ENCODE data around the gene COL7A1.

COL7A1 gene

DNA sequence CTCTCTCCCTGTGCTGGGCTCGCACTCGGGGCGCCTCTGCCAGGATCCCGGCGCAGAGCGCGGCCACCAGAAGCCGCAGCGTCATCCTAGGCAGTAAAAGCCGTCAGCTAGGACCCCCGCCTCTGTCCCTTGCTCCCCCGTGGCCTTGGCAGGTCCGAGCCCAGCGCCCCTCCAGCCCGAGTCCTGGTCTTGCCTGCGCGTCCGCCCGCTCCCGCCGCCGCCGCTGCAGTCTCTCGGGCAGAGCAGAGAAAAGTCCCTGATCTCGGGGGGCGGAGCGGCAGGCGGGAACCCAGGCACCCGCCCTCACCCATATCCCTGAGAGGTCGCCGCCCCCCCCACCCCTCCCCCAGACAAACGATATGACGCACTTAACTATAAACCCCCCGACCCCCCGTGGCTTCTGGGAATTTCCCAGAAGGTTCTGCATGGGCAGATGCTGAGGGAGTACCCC, at the start of gene COL7A1:
Gene COL7A1 (minus strand): TSS at position 255 of the 451 bp plus-strand sequence. CDS start 170 bp downstream, at position 85.
- peak within 1 kb of the TSS; percentile 59 to 69 for H3K4me3 ChIP-seq (ENCODE audit: low read length in 2 of 2)
- H3K27ac ChIP-seq (ENCODE audit: low read length), result peak within 1 kb of the TSS; percentile 94
- H3K27me3 ChIP-seq (ENCODE audit: control insufficient read depth in 1 of 2, insufficient read depth in 2 of 2, low read length in 2 of 2), result peaks cover 0 to 2% of the 10 kb centered on the region in 2 donors
- no peaks in the 10 kb centered on the region for H3K9me3 ChIP-seq (ENCODE audit: control insufficient read depth in 2 of 2, low read length in 2 of 2)
- peak within 1 kb of the TSS; percentile 55 to 62 for H3K9ac ChIP-seq (ENCODE audit: low read length in 2 of 2)
- peaks cover 13 to 14% of the 10 kb centered on the region in 2 donors for H3K36me3 ChIP-seq (ENCODE audit: control insufficient read depth in 2 of 2, insufficient read depth in 2 of 2, low read length in 2 of 2)
- peaks cover 51% of the 10 kb centered on the region for H3K4me1 ChIP-seq (ENCODE audit: control insufficient read depth, insufficient read depth, low read length)

DNA sequence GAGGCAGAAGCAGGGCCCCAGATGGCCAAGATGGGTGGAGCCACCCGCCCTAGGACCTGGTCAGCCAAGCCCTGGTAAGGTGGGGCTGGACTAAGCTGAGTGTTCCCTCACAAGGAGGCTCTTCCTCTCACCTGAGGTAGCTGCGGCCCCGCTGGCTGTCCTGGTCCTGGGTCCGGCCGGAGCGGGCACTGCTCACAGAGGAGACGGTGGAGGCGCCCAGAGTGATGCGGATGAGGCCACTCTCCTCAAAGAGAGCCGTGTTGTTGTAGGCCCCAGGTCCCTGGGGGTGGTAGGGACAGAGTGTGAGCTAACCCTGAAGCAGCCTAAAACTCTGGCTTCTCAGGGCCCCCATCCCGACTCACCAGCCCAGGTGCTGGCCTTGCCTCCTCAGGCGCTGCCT, 47.5 kb upstream of the COL7A1 start:
- H3K27me3 ChIP-seq (ENCODE audit: control insufficient read depth in 1 of 2, insufficient read depth in 2 of 2, low read length in 2 of 2), result no peaks in the 10 kb centered on the region
- H3K36me3 ChIP-seq (ENCODE audit: control insufficient read depth in 2 of 2, insufficient read depth in 2 of 2, low read length in 2 of 2), result no peaks in the 10 kb centered on the region
- H3K4me3 ChIP-seq (ENCODE audit: low read length in 2 of 2), result no peak overlapping the region
- H3K9ac ChIP-seq (ENCODE audit: low read length in 2 of 2), result no peak overlapping the region
- H3K4me1 ChIP-seq (ENCODE audit: control insufficient read depth, insufficient read depth, low read length), result no peaks in the 10 kb centered on the region
- H3K9me3 ChIP-seq (ENCODE audit: control insufficient read depth in 2 of 2, low read length in 2 of 2), result no peaks in the 10 kb centered on the region
- H3K27ac ChIP-seq (ENCODE audit: low read length), result no peak overlapping the region

DNA sequence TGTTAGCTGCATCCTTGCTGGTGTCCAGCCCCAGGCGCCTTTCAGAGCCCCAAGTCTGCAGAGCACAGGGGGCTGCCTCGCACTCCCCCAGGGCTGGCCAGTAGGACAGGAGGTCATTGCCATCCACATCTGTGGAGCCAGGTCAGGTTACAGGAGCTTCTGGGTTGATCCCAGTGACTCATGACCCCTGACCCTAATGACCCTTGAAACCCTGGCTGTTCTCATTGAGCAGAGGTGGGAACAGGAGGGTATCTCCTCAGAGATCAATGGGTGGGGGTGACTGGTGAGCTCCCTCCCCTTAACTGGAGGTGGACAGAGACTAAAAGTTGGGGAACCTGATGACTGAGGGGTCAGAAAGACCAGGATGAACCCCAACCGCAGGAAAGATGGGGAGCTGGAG, 46.3 kb upstream of the COL7A1 start:
- Histone ChIP-seq H3K36me3 (ENCODE audit: control insufficient read depth in 2 of 2, insufficient read depth in 2 of 2, low read length in 2 of 2) (no peaks in the 10 kb centered on the region), H3K9ac (ENCODE audit: low read length in 2 of 2) (no peak overlapping the region), H3K4me1 (ENCODE audit: control insufficient read depth, insufficient read depth, low read length) (peaks cover under 1% of the 10 kb centered on the region), H3K4me3 (ENCODE audit: low read length in 2 of 2) (no peak overlapping the region), H3K27me3 (ENCODE audit: control insufficient read depth in 1 of 2, insufficient read depth in 2 of 2, low read length in 2 of 2) (no peaks in the 10 kb centered on the region), H3K9me3 (ENCODE audit: control insufficient read depth in 2 of 2, low read length in 2 of 2) (no peaks in the 10 kb centered on the region), H3K27ac (ENCODE audit: low read length) (no peak overlapping the region)

DNA sequence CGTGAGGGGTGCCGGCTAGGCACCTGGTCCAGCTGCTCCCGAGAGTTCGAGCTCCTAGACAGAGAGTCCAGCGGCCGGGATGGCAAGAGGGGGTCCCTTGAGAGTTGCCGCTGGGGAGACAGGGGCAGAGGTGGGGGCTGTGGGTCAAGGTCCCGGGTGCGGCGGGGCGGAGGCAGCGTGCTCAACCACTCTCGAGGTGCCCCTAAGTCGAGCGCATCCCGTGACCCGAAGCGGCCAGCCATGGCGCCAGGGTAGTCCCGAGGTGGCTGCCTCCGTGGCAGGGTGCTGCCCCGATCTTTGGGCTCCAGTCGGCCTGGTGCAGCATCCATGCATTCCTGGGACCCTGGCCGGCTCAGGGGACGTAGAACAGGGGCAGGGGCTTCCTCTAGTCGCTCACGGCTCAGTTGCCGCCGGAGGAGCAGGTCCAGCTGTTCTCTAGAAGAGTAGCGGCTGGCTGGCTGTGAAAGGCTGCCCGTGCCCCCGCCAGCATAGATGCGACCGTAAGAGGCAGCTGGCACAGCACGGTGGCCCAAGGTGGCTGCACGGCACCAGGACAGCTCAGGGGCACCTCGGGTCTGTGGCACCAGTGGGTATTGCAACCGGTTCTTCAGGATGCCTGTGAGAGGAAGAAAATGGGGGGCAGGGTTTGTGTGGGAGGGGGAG, 44.9 kb upstream of the COL7A1 start:
- Histone ChIP-seq H3K27ac (ENCODE audit: low read length) (no peak overlapping the region), H3K27me3 (ENCODE audit: control insufficient read depth in 1 of 2, insufficient read depth in 2 of 2, low read length in 2 of 2) (no peaks in the 10 kb centered on the region), H3K9me3 (ENCODE audit: control insufficient read depth in 2 of 2, low read length in 2 of 2) (no peaks in the 10 kb centered on the region), H3K36me3 (ENCODE audit: control insufficient read depth in 2 of 2, insufficient read depth in 2 of 2, low read length in 2 of 2) (no peaks in the 10 kb centered on the region), H3K4me3 (ENCODE audit: low read length in 2 of 2) (no peak overlapping the region), H3K9ac (ENCODE audit: low read length in 2 of 2) (no peak overlapping the region), H3K4me1 (ENCODE audit: control insufficient read depth, insufficient read depth, low read length) (peaks cover 12% of the 10 kb centered on the region)

DNA sequence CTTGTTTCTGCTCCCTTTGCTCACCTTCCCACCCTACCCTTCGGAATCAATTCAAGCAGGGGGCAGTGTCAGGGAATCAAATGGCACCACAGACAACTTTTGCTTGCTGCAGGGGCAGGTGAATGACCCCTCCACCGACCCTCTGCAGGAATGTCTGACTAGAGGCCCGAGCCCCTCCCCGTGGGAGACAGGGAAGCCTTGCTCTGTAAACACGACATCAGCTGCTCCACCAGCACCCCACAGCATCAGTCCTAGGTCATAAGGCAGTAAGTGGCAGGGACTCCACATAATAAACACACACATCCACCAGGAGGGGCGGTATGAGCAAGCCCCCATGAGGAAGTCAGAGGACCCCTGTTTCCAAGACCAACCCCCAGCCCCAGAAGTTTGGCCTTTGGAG, 42.2 kb upstream of the COL7A1 start:
- Histone ChIP-seq H3K9ac (ENCODE audit: low read length in 2 of 2) (no peak overlapping the region), H3K4me3 (ENCODE audit: low read length in 2 of 2) (no peak overlapping the region), H3K36me3 (ENCODE audit: control insufficient read depth in 2 of 2, insufficient read depth in 2 of 2, low read length in 2 of 2) (peaks cover 5 to 8% of the 10 kb centered on the region in 2 donors), H3K4me1 (ENCODE audit: control insufficient read depth, insufficient read depth, low read length) (peaks cover 25% of the 10 kb centered on the region), H3K27ac (ENCODE audit: low read length) (no peak overlapping the region), H3K9me3 (ENCODE audit: control insufficient read depth in 2 of 2, low read length in 2 of 2) (no peaks in the 10 kb centered on the region), H3K27me3 (ENCODE audit: control insufficient read depth in 1 of 2, insufficient read depth in 2 of 2, low read length in 2 of 2) (no peaks in the 10 kb centered on the region)

DNA sequence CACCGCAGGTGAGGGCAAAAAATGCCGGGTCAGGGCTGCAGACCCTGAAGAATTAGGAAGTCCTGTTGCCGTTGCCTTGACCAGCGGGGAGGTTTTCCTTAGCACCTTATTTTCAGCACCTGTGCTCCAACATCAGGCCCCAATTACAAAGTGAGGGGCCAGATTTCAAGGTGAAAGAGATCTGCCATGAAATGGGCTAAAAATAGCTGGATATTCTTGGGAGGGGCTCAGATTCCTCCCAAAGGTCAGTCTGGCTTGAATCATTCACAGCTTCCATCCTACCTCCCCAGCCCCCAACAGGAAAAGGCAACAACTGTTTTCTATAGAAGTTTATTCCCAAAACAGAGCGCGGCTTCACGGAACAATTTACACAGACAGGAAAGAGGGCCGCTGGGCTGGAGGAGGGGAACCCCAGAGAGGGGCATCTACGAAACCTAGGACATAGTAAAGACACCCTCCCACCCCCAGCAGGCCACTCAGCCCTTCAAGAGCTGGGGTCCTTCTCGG, 41.1 kb upstream of the COL7A1 start:
- Histone ChIP-seq H3K27ac (ENCODE audit: low read length) (peak overlapping the region; percentile 74), H3K4me1 (ENCODE audit: control insufficient read depth, insufficient read depth, low read length) (peaks cover 25% of the 10 kb centered on the region), H3K36me3 (ENCODE audit: control insufficient read depth in 2 of 2, insufficient read depth in 2 of 2, low read length in 2 of 2) (peaks cover 9 to 14% of the 10 kb centered on the region in 2 donors), H3K27me3 (ENCODE audit: control insufficient read depth in 1 of 2, insufficient read depth in 2 of 2, low read length in 2 of 2) (no peaks in the 10 kb centered on the region), H3K4me3 (ENCODE audit: low read length in 2 of 2) (peak overlapping the region; percentile 86 to 87), H3K9ac (ENCODE audit: low read length in 2 of 2) (peak overlapping the region; percentile 75 to 87), H3K9me3 (ENCODE audit: control insufficient read depth in 2 of 2, low read length in 2 of 2) (no peaks in the 10 kb centered on the region)

DNA sequence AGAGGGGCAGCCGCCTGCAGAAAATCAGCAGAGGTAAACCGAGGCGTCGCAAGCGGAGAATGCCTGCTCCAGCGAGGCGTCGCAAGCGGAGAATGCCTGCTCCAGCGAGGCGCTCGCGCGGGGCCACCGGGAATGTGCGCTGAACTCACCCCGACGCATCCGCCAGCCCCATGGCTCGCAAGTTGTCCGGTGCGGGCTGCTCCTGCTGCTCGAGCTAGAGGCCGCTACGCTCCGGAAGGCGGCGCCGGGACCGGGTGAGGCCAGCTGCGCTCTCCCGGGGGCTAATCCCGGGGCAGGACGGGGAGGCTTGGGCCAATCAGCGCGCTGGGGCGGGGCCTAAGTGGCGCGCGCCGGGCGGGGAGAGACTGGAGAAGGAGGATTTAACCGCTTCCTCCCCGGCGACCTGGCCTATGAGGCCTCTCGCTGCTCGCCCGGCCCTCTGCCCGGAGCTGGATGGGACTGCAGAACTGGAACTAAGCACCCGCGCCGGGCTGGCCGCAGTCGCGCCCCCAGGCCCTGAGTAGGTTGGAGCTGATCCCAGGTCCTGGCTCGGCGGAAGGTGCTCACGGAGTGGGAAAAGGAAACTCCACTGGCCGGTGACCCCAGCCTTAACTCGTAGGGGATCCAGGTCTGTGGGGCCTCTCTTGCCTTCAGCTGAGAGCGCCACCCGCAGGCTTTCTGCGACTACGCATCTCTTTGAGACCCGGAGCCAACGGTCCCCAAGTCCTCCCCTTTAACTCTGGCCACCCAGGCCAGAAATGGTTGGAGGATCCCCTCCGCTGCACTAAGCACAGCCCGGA, 40.3 kb upstream of the COL7A1 start, which contains the start of gene SLC26A6:
Gene SLC26A6 (minus strand): TSS at position 240 of the 800 bp plus-strand sequence. CDS start 68 bp downstream, at position 172.
- Histone ChIP-seq H3K27ac (ENCODE audit: low read length) (peak within 1 kb of the TSS; percentile 74), H3K9ac (ENCODE audit: low read length in 2 of 2) (peak within 1 kb of the TSS; percentile 75 to 87), H3K4me3 (ENCODE audit: low read length in 2 of 2) (peak within 1 kb of the TSS; percentile 86 to 87), H3K36me3 (ENCODE audit: control insufficient read depth in 2 of 2, insufficient read depth in 2 of 2, low read length in 2 of 2) (peaks cover 9 to 17% of the 10 kb centered on the region in 2 donors), H3K4me1 (ENCODE audit: control insufficient read depth, insufficient read depth, low read length) (peaks cover 25% of the 10 kb centered on the region), H3K9me3 (ENCODE audit: control insufficient read depth in 2 of 2, low read length in 2 of 2) (no peaks in the 10 kb centered on the region), H3K27me3 (ENCODE audit: control insufficient read depth in 1 of 2, insufficient read depth in 2 of 2, low read length in 2 of 2) (no peaks in the 10 kb centered on the region)

DNA sequence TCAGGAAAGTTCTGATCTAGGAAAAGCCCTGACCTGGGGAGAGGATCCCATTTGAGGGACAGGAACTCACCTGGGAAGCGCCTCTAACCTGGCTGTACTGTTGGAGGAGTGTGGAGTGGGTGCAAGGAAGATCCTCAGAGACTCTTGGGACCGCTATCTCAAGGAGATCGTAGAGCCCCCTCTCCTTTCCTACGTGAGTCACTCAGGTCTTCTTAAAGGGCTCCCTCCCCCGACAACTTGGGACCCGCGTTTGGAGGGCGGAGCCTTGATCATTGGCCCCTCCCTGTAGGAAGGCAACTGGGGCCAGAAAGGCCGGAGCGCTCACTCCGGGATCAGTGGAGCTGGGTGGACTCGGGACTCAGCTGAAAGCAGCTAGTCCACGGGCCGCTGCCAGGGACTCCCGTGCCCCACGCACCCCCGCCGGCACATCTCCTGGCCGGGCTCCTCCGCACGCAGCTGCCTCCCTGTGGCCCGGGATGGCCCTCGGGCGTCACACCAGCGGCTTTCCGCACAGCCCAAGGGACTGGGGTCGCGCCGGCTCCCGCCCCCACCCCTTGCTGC, 39.6 kb upstream of the COL7A1 start:
- peaks cover 25% of the 10 kb centered on the region for H3K4me1 ChIP-seq (ENCODE audit: control insufficient read depth, insufficient read depth, low read length)
- no peaks in the 10 kb centered on the region for H3K27me3 ChIP-seq (ENCODE audit: control insufficient read depth in 1 of 2, insufficient read depth in 2 of 2, low read length in 2 of 2)
- H3K9me3 ChIP-seq (ENCODE audit: control insufficient read depth in 2 of 2, low read length in 2 of 2), result no peaks in the 10 kb centered on the region
- peak overlapping the region; percentile 71 to 75 for H3K9ac ChIP-seq (ENCODE audit: low read length in 2 of 2)
- H3K27ac ChIP-seq (ENCODE audit: low read length), result peak overlapping the region; percentile 71
- H3K4me3 ChIP-seq (ENCODE audit: low read length in 2 of 2), result peak overlapping the region; percentile 86 to 87
- H3K36me3 ChIP-seq (ENCODE audit: control insufficient read depth in 2 of 2, insufficient read depth in 2 of 2, low read length in 2 of 2), result peaks cover 12 to 19% of the 10 kb centered on the region in 2 donors

DNA sequence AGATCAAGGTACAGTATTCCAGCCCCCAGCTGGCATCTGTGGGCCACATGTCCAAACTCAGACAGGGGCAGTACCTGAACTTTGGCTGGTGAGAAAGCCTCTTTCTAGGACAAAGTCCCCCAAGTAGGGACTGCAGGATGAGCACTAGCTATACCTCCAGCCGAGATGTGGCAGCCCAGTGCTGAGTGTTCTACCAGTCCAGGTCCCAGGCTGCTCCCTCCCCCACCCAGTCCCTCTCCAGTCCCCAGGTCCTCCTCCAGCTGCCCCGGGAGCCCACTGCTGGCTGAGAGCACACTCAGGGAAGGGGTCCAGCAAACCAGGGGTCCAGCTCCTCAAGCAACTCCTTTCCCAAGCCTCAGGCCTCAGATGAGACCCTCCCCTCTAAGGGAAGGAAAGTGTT, 38.6 kb upstream of the COL7A1 start:
- Histone ChIP-seq H3K4me1 (ENCODE audit: control insufficient read depth, insufficient read depth, low read length) (peaks cover 25% of the 10 kb centered on the region), H3K4me3 (ENCODE audit: low read length in 2 of 2) (no peak overlapping the region), H3K27me3 (ENCODE audit: control insufficient read depth in 1 of 2, insufficient read depth in 2 of 2, low read length in 2 of 2) (no peaks in the 10 kb centered on the region), H3K9me3 (ENCODE audit: control insufficient read depth in 2 of 2, low read length in 2 of 2) (no peaks in the 10 kb centered on the region), H3K36me3 (ENCODE audit: control insufficient read depth in 2 of 2, insufficient read depth in 2 of 2, low read length in 2 of 2) (peaks cover 12 to 19% of the 10 kb centered on the region in 2 donors), H3K9ac (ENCODE audit: low read length in 2 of 2) (no peak overlapping the region), H3K27ac (ENCODE audit: low read length) (no peak overlapping the region)

DNA sequence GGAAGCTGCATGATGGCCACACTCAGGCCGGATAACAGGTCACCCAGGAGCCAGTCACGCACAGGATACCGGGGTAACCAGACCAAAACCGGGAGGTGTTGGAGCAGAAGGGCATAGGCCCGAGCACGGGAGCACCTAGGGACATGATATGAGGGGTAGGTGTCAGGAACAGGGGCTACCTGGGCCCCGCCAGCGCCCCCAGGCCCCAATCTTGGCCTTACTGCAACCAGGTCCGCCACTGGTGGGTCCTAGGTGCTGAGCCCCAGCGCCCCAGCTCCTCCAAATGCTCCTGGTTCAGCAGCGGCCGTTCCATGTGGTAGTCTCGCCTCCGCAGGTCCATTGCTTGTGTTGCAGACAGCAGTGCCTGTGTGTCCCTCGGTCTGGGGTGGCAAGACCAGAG, 38.1 kb upstream of the COL7A1 start:
- Histone ChIP-seq H3K36me3 (ENCODE audit: control insufficient read depth in 2 of 2, insufficient read depth in 2 of 2, low read length in 2 of 2) (peaks cover 12 to 19% of the 10 kb centered on the region in 2 donors), H3K9ac (ENCODE audit: low read length in 2 of 2) (no peak overlapping the region), H3K4me3 (ENCODE audit: low read length in 2 of 2) (no peak overlapping the region), H3K9me3 (ENCODE audit: control insufficient read depth in 2 of 2, low read length in 2 of 2) (no peaks in the 10 kb centered on the region), H3K27ac (ENCODE audit: low read length) (no peak overlapping the region), H3K27me3 (ENCODE audit: control insufficient read depth in 1 of 2, insufficient read depth in 2 of 2, low read length in 2 of 2) (no peaks in the 10 kb centered on the region), H3K4me1 (ENCODE audit: control insufficient read depth, insufficient read depth, low read length) (peaks cover 25% of the 10 kb centered on the region)
